ENCODE data around the gene PRDM7.

PRDM7 gene

DNA sequence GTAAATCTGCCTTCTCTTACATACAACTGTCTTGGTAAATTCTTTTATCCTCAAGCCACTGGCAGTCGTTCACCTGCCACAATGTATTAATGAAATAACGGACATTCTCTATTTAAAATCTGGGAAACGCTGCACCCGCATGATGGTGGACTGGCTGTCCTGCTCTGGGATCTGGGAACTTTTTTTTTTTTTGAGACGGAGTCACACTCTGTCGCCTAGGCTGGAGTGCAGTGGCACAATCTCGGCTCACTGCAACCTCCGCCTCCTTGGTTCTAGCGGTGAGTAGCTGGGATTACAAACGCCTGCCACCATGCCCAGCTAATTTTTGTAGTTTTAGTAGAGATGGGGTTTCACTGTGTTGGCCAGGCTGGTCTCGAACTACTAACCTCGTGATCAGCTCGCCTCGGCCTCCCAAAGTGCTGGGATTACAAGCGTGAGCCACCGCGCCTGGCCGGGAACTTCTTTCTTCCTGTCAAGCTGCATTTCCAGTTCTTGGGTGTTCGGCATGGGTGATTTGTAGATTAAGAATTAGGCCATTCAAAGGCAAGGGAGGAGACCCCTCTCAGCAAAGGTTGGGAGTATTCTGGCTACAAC lies 28.3 kb downstream of the PRDM7 start:
- no peak overlapping the region for H3K4me3 ChIP-seq (ENCODE audit: insufficient read depth, low read depth, low read length)
- 88 to 90% methylated on average over 19 of the region's 19 CpGs for WGBS, 2 experiments
- H3K9me3 ChIP-seq (ENCODE audit: control insufficient read depth, low read length) = no peaks in the 10 kb centered on the region
- H3K27ac ChIP-seq (ENCODE audit: insufficient read depth, low read depth, low read length, poor library complexity, severe bottlenecking) = no peak overlapping the region
- peaks cover 6% of the 10 kb centered on the region for H3K4me1 ChIP-seq (ENCODE audit: control insufficient read depth, insufficient read depth, low read length)
- peaks cover 4% of the 10 kb centered on the region for H3K27me3 ChIP-seq (ENCODE audit: control insufficient read depth, insufficient read depth, low read length, poor library complexity, severe bottlenecking)
- no peaks in the 10 kb centered on the region for H3K36me3 ChIP-seq (ENCODE audit: control insufficient read depth, insufficient read depth, low read length)

DNA sequence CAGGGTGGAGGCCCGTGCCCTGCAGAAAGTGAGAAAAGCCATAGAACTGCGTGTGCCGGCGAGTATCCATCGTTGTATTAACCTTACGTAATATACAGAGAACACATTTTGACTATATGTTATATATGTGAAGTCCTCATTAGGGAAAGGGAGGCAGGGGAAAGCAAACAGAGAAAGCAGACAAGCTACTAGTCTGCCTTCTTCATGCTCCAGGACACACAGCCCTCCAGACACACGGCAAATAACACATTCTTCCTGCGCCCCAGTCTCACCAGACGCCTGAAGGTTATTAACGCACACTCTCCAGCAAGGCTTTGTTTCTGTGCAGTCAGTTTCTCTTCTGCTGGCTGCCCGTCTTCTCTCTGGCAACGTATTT lies 28.8 kb downstream of the PRDM7 start:
- 91 to 93% methylated on average over 9 to 12 of the region's 12 CpGs for WGBS, 2 experiments
- Histone ChIP-seq H3K27me3 (ENCODE audit: control insufficient read depth, insufficient read depth, low read length, poor library complexity, severe bottlenecking) (peaks cover 4% of the 10 kb centered on the region), H3K4me3 (ENCODE audit: insufficient read depth, low read depth, low read length) (no peak overlapping the region), H3K27ac (ENCODE audit: insufficient read depth, low read depth, low read length, poor library complexity, severe bottlenecking) (no peak overlapping the region), H3K4me1 (ENCODE audit: control insufficient read depth, insufficient read depth, low read length) (peaks cover 6% of the 10 kb centered on the region), H3K9me3 (ENCODE audit: control insufficient read depth, low read length) (no peaks in the 10 kb centered on the region), H3K36me3 (ENCODE audit: control insufficient read depth, insufficient read depth, low read length) (no peaks in the 10 kb centered on the region)

DNA sequence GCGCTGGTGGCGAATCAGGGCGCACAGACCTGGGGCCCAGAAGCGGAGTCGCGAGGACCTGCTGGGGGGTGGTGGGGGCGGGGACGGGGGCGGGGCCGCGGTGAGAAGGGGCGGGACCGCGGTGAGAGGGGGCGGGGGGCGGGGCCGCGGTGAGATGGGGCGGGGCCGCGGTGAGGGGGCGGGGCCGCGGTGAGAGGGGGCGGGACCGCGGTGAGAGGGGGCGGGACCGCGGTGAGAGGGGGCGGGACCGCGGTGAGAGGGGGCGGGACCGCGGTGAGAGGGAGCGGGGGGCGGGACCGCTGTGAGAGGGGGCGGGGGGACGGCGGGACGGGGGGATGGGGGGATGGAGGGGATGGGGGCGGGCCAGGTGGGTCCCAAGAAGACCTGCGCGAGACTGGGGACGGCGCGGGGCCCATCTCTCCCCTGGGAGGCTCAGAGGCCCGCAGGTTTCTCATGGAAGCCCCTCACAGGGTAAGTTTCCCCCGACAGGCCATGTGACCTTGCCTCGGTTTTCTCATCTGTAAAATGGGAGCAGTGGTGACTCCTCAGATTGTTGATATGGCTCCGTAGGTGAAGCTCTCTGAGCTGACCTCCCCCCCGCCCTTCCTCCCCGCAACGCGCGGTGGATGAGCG lies 29.3 kb downstream of the PRDM7 start:
- peaks cover 6% of the 10 kb centered on the region for H3K4me1 ChIP-seq (ENCODE audit: control insufficient read depth, insufficient read depth, low read length)
- H3K27ac ChIP-seq (ENCODE audit: insufficient read depth, low read depth, low read length, poor library complexity, severe bottlenecking) = no peak overlapping the region
- H3K4me3 ChIP-seq (ENCODE audit: insufficient read depth, low read depth, low read length) = peak overlapping the region; percentile 42
- H3K36me3 ChIP-seq (ENCODE audit: control insufficient read depth, insufficient read depth, low read length) = no peaks in the 10 kb centered on the region
- H3K9me3 ChIP-seq (ENCODE audit: control insufficient read depth, low read length) = no peaks in the 10 kb centered on the region
- peaks cover 4% of the 10 kb centered on the region for H3K27me3 ChIP-seq (ENCODE audit: control insufficient read depth, insufficient read depth, low read length, poor library complexity, severe bottlenecking)
- 59 to 72% methylated on average over 19 to 23 of the region's 59 CpGs for WGBS, 2 experiments

DNA sequence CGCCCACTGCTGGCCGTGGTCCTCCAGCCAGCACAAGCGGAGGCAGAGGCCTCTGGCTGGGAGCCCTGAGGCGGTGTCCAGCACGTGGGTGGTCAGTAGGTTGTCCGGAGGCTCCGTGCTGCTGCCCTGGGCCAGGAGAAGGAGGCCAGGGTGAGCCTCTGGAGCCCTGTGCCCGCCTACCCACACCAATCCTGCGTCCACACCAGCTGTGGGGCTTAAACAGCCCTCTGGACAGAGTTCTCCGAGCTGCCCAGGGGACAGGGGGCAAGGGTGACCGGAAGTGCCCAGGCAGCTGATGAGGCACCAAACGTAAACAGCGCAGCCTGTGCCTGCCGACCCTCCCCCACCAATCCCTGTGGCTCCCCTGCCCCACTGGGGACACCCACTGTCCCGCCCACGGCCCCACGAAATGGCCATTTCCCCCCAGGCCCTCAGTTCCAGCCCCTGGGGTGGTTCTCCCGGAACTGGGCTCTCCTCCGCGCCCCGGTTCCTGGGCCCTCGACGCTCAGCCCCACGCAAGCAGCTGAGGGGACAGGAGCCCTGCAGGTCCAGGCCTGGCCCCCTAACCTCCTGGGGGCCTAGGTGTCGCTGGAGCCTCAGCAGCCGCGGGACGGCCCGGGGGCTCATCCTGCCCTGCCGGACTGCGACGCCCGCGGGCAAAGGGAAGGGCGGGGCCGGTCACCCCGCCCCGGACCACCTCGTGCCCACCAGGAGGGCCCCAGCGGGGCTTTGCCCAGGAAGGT lies 30.0 kb downstream of the PRDM7 start:
- Histone ChIP-seq H3K4me1 (ENCODE audit: control insufficient read depth, insufficient read depth, low read length) (peaks cover 6% of the 10 kb centered on the region), H3K4me3 (ENCODE audit: insufficient read depth, low read depth, low read length) (peak overlapping the region; percentile 42), H3K27ac (ENCODE audit: insufficient read depth, low read depth, low read length, poor library complexity, severe bottlenecking) (no peak overlapping the region), H3K9me3 (ENCODE audit: control insufficient read depth, low read length) (no peaks in the 10 kb centered on the region), H3K36me3 (ENCODE audit: control insufficient read depth, insufficient read depth, low read length) (no peaks in the 10 kb centered on the region), H3K27me3 (ENCODE audit: control insufficient read depth, insufficient read depth, low read length, poor library complexity, severe bottlenecking) (peaks cover 4% of the 10 kb centered on the region)
- 4 to 5% methylated on average over 40 of the region's 40 CpGs for WGBS, 2 experiments

DNA sequence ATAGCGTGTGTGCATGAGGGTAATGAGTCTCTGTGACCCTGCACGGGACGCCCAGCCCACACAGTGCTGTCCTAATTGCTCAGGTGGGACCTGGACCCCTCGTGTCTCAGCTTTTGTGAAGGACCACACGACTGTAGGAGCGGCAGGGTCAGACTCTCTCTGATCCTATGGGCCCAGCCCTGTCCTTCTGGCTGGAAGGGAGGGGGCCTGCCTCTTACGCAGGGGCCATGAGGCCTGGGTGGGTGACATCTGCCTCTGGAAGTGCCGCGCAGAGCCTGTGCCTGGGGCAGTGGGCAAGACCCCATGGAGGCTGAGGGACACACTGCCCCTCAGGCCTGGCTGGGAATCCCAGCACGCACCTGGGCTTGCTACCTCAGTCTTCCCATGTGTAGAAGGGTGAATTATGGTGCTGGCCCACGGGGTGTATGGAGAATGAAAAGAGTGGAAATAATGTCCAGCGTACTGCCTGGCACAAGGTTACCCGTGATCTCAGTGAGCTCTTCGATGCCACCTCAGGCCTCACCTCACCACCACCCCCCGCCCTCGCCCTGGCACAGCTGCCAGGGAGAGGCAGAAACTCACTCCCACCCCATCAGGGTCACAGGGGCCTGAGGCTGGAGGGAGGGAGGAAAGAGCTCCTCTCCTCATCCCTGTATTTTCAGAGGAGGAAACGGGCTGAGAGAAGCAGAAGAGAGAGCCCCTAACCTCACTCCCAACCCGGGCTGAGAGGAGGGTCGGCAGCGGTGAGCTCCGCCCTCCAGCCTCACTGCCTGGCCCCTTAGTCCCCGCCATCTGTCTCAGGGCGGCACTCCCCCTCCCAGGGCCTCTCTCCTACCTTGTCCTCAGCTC lies 30.8 kb downstream of the PRDM7 start:
- Histone ChIP-seq H3K27me3 (ENCODE audit: control insufficient read depth, insufficient read depth, low read length, poor library complexity, severe bottlenecking) (peaks cover 4% of the 10 kb centered on the region), H3K4me3 (ENCODE audit: insufficient read depth, low read depth, low read length) (peak overlapping the region; percentile 42), H3K36me3 (ENCODE audit: control insufficient read depth, insufficient read depth, low read length) (no peaks in the 10 kb centered on the region), H3K9me3 (ENCODE audit: control insufficient read depth, low read length) (no peaks in the 10 kb centered on the region), H3K4me1 (ENCODE audit: control insufficient read depth, insufficient read depth, low read length) (peaks cover 6% of the 10 kb centered on the region), H3K27ac (ENCODE audit: insufficient read depth, low read depth, low read length, poor library complexity, severe bottlenecking) (no peak overlapping the region)
- WGBS, 2 experiments = 58 to 62% methylated on average over 23 of the region's 23 CpGs

DNA sequence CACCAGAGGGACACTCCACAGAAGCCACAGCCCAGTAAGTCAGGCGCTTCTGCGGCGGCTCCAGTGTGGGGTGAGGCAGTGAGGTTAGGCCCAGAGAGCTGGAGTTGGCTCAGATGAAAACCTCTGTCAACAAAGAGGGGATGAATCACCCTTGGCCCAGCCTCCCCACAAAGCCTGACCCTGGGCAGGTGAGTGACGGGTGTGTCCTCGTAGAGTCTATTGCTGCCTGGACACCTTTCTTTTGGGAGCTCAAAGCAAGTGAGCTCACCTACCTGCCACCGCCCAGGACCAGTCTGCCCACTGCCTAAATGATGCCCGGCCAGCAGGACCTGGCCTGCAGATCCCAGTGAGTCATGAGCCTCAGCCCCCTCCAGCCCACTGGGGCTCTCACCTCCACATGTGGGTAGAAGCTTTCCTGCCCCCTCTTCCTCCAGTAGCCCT lies 33.0 kb downstream of the PRDM7 start:
- peaks cover 6% of the 10 kb centered on the region for H3K36me3 ChIP-seq (ENCODE audit: control insufficient read depth, insufficient read depth, low read length)
- H3K9me3 ChIP-seq (ENCODE audit: control insufficient read depth, low read length) = no peaks in the 10 kb centered on the region
- H3K27me3 ChIP-seq (ENCODE audit: control insufficient read depth, insufficient read depth, low read length, poor library complexity, severe bottlenecking) = peaks cover 4% of the 10 kb centered on the region
- H3K27ac ChIP-seq (ENCODE audit: insufficient read depth, low read depth, low read length, poor library complexity, severe bottlenecking) = no peak overlapping the region
- no peak overlapping the region for H3K4me3 ChIP-seq (ENCODE audit: insufficient read depth, low read depth, low read length)
- H3K4me1 ChIP-seq (ENCODE audit: control insufficient read depth, insufficient read depth, low read length) = peaks cover 6% of the 10 kb centered on the region
- 93% methylated on average over 7 of the region's 7 CpGs for WGBS, 2 experiments

DNA sequence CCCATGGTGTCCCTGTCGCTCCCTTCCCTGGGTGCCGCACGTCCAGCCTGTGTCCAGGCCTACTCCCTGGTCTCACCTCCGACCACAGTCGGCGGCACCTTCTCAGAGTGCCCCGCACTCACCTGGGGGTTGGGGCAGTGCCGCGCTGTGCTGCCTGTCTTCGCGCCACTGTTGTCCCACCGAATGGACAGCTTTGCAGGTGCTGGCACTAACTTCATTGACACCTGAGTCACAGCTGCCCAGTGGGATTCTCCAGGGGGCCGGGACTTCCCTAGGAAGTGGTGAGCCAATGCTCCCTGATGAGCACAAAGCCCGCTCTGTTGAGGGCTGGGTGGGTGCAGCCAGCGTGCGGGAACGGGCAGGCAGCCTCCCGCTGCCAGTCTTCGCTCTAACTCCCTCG lies 33.6 kb downstream of the PRDM7 start:
- H3K4me1 ChIP-seq (ENCODE audit: control insufficient read depth, insufficient read depth, low read length) = peaks cover 6% of the 10 kb centered on the region
- H3K27me3 ChIP-seq (ENCODE audit: control insufficient read depth, insufficient read depth, low read length, poor library complexity, severe bottlenecking) = peaks cover 4% of the 10 kb centered on the region
- no peaks in the 10 kb centered on the region for H3K9me3 ChIP-seq (ENCODE audit: control insufficient read depth, low read length)
- WGBS, 2 experiments = 95% methylated on average over 20 of the region's 20 CpGs
- H3K36me3 ChIP-seq (ENCODE audit: control insufficient read depth, insufficient read depth, low read length) = peaks cover 6% of the 10 kb centered on the region
- H3K27ac ChIP-seq (ENCODE audit: insufficient read depth, low read depth, low read length, poor library complexity, severe bottlenecking) = no peak overlapping the region
- no peak overlapping the region for H3K4me3 ChIP-seq (ENCODE audit: insufficient read depth, low read depth, low read length)

DNA sequence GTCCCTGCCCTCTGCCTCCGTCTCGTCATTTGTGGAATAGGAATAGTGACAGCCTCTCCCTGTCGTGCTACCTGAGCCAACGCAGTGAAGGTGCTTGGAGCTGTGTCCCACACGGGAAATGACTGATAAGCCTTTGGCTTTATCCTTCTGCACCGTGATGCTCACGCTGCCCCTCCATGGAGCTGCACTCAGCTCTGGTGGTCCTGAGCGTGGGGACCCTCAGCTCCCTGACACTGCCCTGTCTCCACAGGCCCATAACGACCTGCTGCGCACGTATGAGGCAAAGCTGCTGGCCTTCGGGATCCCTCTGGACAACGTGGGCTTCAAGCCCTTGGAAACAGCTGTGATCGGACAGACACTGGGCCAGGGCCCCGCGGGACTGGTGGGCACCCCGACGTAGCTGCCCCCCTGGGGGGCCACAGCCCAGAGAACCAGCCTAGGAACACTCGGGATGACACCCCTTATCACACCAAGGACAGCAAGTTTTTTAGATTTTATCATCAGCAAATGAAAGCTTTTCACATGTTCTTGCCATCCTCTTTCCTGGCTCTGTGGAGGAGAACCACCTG lies 34.1 kb downstream of the PRDM7 start:
- peaks cover 6% of the 10 kb centered on the region for H3K4me1 ChIP-seq (ENCODE audit: control insufficient read depth, insufficient read depth, low read length)
- H3K27ac ChIP-seq (ENCODE audit: insufficient read depth, low read depth, low read length, poor library complexity, severe bottlenecking) = no peak overlapping the region
- 89 to 91% methylated on average over 19 of the region's 19 CpGs for WGBS, 2 experiments
- H3K27me3 ChIP-seq (ENCODE audit: control insufficient read depth, insufficient read depth, low read length, poor library complexity, severe bottlenecking) = peaks cover 4% of the 10 kb centered on the region
- H3K9me3 ChIP-seq (ENCODE audit: control insufficient read depth, low read length) = no peaks in the 10 kb centered on the region
- H3K36me3 ChIP-seq (ENCODE audit: control insufficient read depth, insufficient read depth, low read length) = peaks cover 6% of the 10 kb centered on the region
- H3K4me3 ChIP-seq (ENCODE audit: insufficient read depth, low read depth, low read length) = no peak overlapping the region

DNA sequence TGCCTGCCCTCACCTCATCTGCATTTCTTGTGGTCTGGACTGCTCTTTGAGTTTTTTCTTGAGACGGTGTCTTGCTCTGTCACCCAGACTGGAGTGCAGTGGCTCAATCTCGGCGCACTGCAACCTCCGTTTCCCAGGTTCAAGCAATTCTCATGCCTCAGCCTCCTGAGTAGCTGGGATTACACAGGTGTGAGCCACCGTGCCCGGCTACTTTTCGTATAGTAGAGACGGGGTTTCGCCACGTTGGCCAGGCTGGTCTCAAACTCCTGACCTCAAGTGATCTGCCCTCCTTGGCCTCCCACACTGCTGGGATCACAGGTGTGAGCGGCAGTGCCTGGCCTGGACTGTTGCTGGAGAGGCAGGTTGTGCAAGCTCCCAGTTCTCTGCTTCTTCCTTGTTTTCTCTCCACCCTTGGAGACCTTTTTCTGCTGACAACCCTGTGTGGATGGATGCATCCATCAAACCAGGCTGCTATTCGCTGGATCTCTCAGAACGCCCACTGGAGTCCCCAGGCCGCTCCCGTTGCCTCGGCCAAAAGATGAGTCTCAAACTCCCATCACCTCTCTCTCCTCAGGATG lies 35.1 kb downstream of the PRDM7 start:
- 88 to 89% methylated on average over 16 of the region's 16 CpGs for WGBS, 2 experiments

More for the DNA sequence above, 35.1 kb downstream of the PRDM7 start:
- Histone ChIP-seq H3K9me3 (ENCODE audit: control insufficient read depth, low read length) (no peaks in the 10 kb centered on the region), H3K27me3 (ENCODE audit: control insufficient read depth, insufficient read depth, low read length, poor library complexity, severe bottlenecking) (no peaks in the 10 kb centered on the region), H3K27ac (ENCODE audit: insufficient read depth, low read depth, low read length, poor library complexity, severe bottlenecking) (no peak overlapping the region), H3K36me3 (ENCODE audit: control insufficient read depth, insufficient read depth, low read length) (peaks cover 10% of the 10 kb centered on the region), H3K4me3 (ENCODE audit: insufficient read depth, low read depth, low read length) (no peak overlapping the region), H3K4me1 (ENCODE audit: control insufficient read depth, insufficient read depth, low read length) (peaks cover 6% of the 10 kb centered on the region)

Data from ectodermal cell (in vitro differentiated cells).